HL-60/S4 (cell line): ENCODE measurements around the gene MISP.
"Not testable (repeated sequence)": the region's sequence is repeated elsewhere in the genome, so short reads cannot be mapped to it uniquely, and the experiment has no call there.

Experiments
- in situ Hi-C: fragments of 300-500 bp; cut with MboI; formaldehyde crosslinking; loops from 2 replicates; pipeline ENCODE4 v1.14.3; 2022; ENCODE audit warnings: low sequenced_read_pairs

Gene MISP

DNA sequence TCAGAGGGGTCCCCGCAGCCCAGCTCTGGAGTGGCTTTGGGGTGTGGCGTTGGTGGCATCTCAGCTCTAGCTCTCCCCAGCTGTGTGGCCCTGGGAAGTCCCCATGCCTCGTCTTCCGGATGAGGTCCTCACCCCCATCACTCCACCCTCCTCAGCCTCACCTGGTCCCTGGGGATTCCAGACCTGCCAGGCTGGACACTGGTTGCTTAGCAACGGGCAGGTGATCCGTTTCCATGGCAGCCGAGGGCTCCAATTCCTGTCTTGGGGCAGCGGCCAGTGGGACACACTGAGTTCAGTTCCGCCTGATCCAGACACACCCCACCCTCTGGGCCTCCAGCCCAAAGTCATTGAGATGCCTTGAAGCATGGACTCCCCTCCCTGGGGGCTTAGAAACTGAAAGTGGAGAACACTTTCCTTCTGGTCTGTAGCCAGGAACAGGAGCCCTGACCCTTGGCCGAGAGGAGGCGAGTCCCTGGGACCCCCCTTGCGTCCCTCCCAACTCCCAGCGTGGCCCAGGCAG, 7.7 kb upstream of the MISP start:
- in situ Hi-C loops = no loop called here

DNA sequence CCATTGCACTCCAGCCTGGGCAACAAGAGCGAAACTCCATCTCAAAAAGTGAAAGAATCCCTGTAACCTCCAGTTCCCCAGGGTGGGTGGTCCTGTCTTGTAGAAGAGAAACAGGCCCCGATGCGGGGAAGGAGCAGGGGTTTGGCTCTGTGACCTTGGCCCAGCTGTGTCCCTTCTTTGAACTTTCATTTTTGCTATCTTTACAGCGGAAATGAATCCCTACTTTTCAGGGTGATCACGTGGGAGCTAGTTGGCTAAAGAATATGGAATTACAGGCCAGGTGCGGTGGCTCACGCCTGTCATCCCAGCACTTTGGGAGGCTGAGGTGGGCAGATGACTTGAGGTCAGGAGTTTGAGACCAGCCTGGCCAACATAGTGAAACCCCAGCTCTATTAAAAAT, 5.8 kb upstream of the MISP start:
- in situ Hi-C loops = not testable (repeated sequence)

DNA sequence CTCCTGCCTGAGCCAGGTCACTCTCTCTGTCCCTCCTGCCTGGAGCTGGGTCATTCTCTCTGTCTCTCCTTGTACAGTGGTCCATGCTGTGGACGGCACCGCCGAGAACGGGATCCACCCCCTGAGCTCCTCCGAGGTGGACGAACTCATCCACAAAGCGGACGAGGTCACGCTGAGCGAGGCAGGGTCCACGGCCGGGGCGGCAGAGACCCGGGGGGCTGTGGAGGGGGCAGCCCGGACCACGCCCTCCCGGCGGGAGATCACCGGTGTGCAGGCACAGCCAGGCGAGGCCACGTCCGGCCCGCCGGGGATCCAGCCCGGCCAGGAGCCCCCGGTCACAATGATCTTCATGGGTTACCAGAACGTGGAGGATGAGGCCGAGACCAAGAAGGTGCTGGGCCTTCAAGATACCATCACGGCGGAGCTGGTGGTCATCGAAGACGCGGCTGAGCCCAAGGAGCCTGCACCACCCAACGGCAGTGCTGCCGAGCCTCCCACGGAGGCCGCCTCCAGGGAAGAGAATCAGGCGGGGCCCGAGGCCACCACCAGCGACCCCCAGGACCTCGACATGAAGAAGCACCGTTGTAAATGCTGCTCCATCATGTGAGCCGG, 4.6 kb upstream of the MISP start:
- in situ Hi-C loops = no loop called here

DNA sequence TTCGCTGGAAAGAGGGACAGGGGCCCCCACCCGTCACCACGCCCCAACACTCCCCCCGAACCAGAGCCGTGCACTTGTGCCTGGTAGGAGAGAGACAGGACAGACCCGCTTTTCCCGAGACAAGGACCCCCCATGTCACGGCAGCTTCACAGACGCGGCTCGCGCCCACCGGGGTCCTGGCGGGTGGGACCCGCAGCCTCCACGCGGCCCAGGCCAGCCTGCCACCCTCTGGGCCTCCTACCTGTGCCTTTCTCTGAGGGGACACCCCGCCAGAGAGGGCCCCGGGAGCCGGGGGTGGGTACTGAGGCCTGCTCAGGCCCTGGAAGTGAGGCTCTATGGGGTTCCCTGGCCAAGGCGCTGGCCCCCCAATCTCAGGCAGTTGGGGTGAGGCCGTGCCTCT, 4.0 kb upstream of the MISP start:
- in situ Hi-C loops = no loop called here

DNA sequence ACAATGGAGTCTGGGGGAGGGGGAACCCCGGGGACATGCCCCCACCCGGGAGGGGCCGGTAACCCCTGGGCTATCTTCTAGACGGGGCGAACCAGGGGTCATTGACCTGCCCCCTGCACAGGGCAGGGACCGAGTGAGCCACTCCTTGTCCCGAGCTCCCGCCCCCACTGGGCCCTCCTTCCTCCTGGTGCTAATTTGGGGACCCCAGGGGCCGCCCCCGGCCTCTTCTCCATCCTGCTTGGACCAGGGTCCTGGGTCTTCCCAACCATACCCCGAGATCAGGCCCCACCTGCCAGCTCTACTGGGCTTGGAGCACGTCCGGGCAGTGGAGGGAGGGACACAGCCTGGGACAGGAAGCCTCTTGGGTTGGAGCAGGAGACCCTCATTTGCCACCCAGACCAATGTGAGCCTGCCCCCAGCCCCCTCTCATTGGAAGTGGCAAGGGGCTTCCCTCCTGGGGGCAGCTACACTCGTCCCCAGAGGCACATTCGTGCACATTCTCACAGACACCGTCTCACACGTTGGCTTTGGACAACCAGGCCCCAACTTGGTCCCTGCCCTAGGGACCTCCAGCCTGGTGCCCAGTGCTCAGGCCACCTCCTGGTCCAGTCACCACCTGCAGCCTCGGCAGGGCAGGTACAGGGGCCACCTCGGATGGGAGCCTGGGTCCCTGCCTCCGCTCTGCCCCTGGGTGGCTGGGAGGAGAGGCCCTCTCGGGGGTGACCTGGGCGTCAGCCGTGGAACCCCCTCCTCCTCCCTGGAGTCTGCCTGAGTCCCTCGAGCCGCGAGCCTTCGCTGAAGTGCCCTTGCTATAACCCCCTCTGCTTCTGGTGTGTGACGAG, 3.3 kb upstream of the MISP start:
- in situ Hi-C loops = no loop called here

DNA sequence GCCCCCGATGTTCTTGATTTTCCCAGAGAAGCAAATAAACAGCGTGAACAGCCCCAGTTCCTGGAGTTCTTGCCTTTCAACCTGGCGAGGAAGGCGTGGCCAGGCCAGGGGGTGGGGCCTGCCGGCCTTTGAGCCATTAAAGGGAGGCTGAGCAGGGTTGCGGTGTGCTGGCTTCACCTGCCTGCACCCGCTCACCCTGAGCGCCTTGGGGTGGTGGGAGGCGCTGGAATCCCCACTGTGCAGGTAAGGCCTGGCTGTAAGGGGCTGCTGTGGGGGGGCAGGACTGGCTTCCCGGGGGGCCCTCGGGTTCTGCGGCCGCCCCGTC, 2.7 kb upstream of the MISP start:
- in situ Hi-C loops = no loop called here

DNA sequence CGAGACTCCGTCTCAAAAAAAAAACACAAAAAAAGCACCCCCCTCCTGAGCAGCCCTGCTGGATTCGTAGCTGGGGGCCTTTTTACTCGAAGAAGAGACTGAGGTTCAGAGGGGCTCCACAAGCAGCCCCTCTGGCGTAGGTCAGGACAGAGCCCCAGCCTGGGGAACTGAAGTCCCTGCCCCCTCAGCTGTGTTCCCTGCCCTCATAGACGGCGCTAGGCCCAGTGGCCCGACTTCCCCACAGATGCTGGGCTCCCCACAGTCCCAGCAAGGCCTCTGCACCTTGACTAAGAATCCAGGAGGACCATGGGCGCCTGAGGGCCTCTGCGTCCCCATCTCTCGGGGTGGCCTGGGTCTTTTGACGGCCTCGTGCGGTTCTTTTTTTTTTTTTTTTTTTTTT, 1.1 kb upstream of the MISP start:
- in situ Hi-C loops = no loop called here

DNA sequence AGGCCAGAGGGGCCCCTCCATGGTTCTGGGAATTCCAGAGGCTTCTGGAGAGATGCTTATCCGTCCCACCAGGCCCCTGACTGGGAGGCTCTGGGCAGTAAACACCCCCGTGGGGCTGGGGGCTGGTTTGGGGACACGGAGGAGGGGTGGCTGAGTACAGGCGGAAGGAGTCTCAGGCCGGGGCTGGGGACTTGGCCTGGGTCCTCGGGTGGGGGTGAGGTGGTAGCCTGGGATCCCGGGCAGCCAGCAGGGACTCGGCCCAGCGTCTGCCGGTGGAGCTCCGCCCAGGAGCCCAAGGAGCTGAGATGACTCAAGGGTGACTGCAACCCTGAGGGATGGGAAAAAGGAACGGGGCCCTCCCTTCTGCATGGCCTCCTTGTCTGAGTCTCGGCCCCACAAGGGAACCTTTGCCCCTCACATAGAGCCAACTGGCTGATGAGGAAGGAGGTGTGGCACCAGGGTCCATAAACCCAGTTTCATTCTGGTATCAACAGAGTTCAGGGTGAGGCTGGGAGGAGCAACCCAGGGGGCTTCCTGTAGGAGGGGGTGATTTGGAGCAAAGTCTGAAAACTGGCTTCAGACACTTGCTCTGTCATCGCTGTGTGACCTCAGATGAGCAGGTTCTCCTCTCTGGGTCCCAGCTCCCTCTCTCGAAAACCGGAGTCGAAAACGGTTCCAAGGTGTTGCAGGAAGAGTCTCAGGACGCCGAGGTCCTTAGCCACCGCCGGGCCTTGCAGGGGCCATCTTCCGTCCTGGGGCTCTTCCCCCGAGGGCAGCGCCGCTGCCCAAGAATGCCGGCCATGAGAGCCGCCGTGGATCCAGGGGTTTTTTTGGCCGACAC, 809 bp downstream of the MISP start:
- in situ Hi-C loops = no loop called here

DNA sequence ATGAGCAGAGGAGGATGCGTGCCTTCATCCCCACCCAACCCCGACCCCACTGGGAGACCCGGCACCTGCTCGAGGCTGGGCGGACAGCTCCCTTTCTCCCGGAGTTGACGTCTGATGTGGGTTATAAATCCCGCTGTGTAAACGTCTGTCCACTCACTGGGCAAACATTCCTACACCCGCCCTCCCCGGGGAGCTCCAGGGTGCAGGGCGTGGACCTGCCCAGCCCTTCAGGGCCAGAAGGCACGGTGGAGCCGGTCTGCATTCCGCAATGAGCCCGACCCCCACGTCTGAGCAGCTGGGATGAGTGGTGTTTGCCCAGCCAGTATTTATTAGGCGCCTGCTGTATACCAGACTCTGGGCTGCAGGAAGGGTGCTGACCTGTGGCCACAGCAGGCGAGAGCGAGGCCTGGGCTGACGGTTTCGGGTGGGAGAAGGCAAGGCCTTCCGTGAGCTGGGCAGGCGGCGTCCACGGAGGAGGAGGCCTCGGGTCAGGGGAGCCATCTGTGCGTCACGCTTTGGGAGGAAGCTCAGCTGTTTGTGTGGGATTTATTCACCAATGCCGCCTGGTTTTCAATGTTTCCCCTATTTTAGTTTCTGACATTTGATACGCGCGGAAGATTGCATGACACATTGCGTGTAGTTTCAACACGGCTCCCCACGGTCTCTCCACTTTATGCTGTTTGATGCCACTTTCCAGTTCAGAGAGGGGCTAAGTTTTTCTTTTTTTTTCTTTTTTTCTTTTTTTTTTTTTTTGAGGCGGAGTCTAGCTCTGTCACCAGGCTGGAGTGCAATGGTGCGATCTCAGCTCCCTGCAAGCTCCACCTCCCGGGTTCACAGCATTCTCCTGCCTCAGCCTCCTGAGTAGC, 2.0 kb downstream of the MISP start:
- in situ Hi-C loops = no loop called here

DNA sequence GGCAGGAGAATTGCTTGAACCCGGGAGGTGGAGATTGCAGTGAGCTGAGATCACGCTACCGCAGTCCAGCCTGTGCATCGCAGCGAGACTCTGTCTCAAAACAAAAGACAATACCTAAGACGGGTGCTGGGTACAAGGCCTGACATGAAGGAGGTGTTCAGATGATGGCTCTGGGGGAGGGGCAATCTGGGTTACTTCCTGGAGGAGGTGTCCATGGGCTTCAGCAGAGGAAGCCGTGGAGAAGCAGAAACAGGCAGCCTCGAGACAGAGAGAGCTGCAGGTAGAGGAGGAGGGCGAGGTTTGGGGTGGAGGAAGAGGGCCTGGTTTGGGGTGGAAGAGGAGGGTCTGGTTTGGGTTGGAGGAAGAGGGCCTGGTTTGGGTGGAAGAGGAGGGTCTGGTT, 3.6 kb downstream of the MISP start:
- in situ Hi-C loops = no loop called here

DNA sequence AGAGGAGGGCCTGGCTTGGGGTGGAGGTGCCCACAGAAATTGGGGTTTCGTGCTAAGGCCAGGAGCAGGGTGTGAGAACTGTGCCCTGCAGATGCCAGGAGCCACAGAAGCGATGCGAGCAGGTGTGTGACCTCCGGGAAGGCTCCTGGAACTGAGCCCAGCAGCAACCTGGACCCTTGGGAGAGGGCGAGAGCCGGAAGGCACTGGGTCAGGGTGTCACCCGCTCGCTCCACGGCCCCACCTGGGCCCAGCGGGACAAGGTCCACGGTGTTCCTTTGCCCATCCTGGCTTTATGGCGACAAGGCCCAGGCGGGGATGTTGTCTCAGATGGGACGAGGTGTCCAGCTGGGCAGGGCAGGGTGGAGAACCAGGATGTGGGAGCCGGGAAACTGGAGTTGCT, 4.2 kb downstream of the MISP start:
- in situ Hi-C loops = no loop called here

DNA sequence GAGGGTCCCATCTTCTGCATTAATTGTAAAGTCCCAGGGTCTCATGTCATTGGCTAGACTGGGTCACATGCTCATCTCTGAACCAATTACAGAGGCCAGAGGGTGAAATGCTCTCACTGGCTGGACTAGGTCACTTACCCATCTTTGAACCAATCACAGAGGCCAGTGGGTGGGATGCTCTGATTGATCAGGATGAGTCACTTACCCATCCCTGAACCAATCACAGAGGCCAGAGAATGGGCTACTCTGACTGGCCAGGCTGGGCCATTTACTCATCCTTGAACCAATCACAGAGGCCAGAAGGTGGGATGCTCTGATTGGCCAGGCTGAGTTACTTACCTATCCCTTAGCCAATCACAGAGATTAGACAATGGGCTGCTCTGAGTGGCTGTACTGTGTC, 5.3 kb downstream of the MISP start:
- in situ Hi-C loops = no loop called here

DNA sequence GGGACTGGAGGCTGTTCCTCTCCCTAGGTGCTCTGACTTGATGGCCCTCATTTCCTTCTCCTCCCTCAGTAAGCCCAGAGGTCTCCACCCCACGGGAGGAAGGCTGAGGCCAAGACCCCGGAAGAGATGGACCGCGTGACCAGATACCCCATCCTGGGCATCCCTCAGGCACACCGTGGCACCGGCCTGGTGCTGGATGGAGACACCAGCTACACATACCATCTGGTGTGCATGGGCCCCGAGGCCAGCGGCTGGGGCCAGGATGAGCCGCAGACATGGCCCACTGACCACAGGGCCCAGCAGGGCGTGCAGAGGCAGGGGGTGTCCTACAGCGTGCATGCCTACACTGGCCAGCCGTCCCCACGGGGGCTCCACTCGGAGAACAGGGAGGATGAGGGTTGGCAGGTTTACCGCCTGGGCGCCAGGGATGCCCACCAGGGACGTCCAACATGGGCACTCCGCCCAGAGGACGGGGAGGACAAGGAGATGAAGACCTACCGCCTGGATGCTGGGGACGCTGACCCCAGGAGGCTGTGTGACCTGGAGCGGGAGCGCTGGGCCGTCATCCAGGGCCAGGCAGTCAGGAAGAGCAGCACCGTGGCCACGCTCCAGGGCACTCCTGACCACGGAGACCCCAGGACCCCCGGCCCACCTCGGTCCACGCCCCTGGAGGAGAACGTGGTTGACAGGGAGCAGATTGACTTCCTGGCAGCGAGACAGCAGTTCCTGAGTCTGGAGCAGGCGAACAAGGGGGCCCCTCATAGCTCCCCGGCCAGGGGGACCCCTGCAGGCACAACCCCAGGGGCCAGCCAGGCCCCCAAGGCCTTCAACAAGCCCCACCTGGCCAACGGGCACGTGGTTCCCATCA, 6.1 kb downstream of the MISP start:
- in situ Hi-C loops = no loop called here

DNA sequence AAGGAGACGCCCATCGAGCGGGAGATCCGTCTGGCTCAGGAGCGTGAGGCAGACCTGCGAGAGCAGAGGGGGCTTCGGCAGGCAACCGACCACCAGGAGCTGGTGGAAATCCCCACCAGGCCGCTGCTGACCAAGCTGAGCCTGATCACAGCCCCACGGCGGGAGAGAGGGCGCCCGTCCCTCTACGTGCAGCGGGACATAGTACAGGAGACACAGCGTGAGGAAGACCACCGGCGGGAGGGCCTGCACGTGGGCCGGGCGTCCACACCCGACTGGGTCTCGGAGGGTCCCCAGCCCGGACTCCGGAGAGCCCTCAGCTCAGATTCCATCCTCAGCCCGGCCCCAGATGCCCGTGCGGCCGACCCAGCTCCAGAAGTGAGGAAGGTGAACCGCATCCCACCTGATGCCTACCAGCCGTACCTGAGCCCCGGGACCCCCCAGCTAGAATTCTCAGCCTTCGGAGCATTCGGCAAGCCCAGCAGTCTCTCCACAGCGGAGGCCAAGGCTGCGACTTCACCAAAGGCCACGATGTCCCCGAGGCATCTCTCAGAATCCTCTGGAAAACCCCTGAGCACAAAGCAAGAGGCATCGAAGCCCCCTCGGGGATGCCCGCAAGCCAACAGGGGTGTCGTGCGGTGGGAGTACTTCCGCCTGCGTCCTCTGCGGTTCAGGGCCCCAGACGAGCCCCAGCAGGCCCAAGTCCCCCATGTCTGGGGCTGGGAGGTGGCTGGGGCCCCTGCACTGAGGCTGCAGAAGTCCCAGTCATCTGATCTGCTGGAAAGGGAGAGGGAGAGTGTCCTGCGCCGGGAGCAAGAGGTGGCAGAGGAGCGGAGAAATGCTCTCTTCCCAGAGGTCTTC, 7.1 kb downstream of the MISP start:
- in situ Hi-C loops = no loop called here

DNA sequence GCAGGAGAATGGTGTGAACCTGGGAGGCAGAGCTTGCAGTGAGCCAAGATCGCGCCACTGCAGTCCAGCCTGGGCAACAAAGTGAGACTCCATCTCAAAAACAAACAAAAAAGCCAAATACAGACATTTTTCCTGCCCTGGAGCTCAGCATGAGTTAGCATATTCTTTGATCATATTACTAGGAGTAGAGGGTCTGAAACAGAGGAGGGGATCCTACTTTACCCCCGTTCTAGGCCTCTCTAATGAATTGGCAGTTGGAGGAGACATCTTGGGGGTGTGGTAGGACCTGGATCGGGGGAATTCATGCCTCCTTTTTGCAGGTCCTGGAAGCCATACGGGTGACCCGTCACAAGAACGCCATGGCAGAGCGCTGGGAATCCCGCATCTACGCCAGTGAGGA, 12.3 kb downstream of the MISP start:
- in situ Hi-C loops = no loop called here

DNA sequence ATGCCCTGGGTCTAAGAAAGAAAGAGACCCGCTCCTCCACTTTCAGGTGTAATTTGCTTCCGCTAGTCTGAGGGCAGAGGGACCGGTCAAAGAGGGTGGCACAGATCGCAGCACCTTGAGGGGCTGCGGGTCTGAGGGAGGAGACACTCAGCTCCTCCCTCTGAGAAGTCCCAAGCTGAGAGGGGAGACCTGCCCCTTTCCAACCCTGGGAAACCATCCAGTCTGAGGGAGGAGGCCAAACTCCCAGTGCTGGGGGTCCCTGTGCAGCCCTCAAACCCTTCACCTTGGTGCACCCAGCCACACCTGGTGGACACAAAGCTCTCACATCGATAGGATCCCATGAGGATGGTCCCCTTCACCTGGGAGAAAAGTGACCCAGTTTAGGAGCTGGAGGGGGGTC, 13.0 kb downstream of the MISP start:
- in situ Hi-C loops = no loop called here

DNA sequence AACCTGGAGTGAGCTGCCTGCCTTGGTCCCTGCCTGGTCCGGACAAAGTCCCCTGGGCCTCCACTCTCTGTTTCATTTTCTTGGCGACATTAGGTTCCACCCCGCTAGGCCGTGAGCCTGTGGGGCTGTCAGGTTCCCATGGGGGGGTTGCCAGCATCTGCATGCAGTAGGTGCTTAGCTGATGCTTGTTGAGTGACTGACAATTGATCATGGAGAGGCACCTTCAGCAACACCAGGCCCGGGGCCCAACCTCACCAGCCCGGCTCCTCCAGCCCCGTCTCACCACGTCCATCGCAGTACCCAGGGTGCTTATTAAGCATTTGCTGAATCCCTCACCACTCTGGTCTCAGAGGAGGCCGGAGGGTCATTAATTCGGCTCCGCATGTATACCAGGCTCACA, 13.4 kb downstream of the MISP start:
- in situ Hi-C loops = no loop called here

DNA sequence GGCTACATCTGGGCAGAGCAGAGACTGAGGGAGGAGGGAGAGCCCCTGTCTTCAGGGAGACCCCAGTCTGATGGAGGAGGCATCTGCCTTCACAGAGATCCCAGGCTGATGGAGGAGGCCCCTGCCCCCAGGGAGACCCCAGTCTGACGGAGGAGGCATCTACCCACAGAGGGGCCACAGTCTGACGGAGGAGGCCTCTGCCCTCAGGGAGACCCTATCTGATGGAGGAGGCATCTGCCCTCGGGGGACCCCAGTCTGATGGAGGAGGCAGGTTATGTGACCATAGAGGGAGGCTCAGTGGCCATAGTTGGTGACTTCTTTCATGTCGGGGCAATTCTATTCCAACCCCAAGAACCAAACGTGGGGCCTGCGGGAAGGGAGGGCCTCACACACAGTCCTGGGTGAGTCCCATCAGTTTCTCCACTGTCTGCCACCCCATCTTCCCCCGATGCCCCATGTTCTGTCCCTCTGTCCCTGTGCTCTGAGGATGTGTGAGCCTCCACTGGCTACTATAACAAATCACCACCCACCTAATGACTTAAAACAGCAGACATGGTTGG, 14.3 kb downstream of the MISP start:
- in situ Hi-C loops = no loop called here

DNA sequence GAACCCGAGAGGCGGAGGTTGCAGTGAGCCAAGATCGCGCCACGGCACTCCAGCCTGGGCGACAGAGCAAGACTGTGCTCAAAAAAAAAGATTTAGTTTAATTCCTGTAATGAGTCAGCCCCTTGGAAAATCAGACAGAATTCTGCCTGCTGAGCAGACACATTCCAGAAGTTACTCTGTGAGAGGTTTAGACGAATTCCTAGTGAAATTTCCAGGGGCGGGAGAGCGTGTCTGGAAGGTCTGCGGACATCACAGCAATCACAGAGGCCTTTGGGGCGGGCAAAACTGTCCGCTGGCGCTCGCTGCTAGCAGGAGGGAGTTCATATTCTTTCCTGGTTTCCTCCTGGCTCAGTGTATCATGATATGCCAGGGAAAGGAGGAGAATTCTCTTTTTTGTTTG, 17.5 kb downstream of the MISP start:
- in situ Hi-C loops = no loop called here
